ENCODE measurements around the gene PDE1A. TPM values are rescaled to one million over a fixed set of nuclear protein-coding genes. Genes with fewer than 3 reads are reported as not detected.

The PDE1A gene
- total RNA-seq, 4 donors from 2014 or later = 13.1 to 83.1 (median 27.3) TPM

DNA sequence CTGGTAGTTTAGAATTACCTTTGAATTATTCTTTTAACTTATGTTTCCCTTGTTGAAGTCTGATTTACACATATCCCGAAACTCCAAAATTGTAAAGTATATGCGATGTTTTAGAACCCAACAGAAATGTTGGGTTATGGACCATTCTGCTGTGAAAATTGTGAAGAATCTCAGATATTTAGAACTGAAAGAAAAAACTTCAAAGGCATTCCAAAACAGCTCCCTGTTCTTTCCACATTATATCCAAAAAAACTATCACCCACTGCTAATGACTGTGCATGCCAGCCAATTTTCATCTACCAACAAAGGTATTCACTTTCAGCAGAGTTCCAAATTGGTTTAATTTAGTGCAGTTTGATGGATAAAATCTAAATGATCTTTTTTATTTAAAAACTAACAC, 21.5 kb upstream of the PDE1A start:
- no peak for TF ChIP-seq POLR2A (IDR thresholded peaks at IDR 0.05)
- TF ChIP-seq, protein P1, sequence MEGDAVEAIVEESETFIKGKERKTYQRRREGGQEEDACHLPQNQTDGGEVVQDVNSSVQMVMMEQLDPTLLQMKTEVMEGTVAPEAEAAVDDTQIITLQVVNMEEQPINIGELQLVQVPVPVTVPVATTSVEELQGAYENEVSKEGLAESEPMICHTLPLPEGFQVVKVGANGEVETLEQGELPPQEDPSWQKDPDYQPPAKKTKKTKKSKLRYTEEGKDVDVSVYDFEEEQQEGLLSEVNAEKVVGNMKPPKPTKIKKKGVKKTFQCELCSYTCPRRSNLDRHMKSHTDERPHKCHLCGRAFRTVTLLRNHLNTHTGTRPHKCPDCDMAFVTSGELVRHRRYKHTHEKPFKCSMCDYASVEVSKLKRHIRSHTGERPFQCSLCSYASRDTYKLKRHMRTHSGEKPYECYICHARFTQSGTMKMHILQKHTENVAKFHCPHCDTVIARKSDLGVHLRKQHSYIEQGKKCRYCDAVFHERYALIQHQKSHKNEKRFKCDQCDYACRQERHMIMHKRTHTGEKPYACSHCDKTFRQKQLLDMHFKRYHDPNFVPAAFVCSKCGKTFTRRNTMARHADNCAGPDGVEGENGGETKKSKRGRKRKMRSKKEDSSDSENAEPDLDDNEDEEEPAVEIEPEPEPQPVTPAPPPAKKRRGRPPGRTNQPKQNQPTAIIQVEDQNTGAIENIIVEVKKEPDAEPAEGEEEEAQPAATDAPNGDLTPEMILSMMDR (IDR thresholded peaks at IDR 0.05) = no peak
- no peaks in the 10 kb centered on the region for H3K4me1 ChIP-seq
- no peaks in the 10 kb centered on the region for H3K36me3 ChIP-seq
- no peak for DNase-seq
- H3K27me3 ChIP-seq = no peaks in the 10 kb centered on the region
- H3K27ac ChIP-seq = no peak overlapping the region
- H3K9me3 ChIP-seq = no peaks in the 10 kb centered on the region
- H3K4me3 ChIP-seq = no peak overlapping the region
- intact Hi-C loops (cut with DNase I; ENCODE audit: low total_unique reads) = no loop called here

DNA sequence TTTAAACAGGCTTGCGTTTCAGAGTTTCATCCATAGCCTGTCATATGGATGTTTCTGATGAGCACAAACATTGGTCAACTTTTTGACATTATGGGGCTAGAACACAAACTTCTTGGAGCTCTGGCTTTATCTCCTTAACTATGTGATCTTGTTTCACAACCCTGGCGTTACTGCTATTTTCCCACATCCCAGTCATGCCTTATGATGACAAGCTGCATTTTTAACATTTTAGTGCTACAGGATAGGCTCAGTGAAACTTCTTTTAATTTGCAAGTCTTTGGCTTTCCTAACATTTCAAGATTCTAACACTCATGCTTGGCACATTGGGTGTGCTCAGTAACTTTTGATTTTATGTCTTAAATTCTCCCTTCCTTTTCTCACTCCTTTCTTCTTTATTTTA, 21.0 kb upstream of the PDE1A start:
- Histone ChIP-seq H3K9me3 (no peaks in the 10 kb centered on the region), H3K4me3 (no peak overlapping the region), H3K27me3 (no peaks in the 10 kb centered on the region), H3K27ac (no peak overlapping the region), H3K4me1 (no peaks in the 10 kb centered on the region), H3K36me3 (no peaks in the 10 kb centered on the region)
- no peak for DNase-seq
- intact Hi-C loops (cut with DNase I; ENCODE audit: low total_unique reads) = no loop called here
- TF ChIP-seq POLR2A (IDR thresholded peaks at IDR 0.05) = no peak
- TF ChIP-seq, protein P1 (IDR thresholded peaks at IDR 0.05) = no peak

DNA sequence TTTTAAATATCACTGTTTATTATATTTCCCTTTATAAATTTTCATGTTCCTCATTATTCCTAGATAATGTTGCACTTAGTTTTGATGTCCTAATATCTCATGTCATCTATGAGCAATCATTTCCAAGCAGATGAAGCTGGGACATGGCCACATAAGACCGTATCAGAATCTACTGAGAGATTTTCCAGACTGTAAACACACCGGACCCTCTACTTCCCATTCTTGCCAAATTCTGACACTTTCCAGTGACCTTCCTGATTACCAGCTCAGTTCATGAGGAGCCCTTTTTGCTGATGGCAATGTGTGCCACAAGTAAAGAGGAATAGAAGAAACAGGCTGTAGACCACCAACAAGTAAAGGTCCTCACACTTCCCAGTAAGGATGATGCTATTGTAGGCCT, 20.3 kb upstream of the PDE1A start:
- no peaks in the 10 kb centered on the region for H3K27me3 ChIP-seq
- no peak for DNase-seq
- H3K4me1 ChIP-seq = no peaks in the 10 kb centered on the region
- no peak overlapping the region for H3K4me3 ChIP-seq
- H3K27ac ChIP-seq = no peak overlapping the region
- TF ChIP-seq, protein P1 (IDR thresholded peaks at IDR 0.05) = no peak
- no peak for TF ChIP-seq POLR2A (IDR thresholded peaks at IDR 0.05)
- intact Hi-C loops (cut with DNase I; ENCODE audit: low total_unique reads) = no loop called here
- no peaks in the 10 kb centered on the region for H3K9me3 ChIP-seq
- H3K36me3 ChIP-seq = no peaks in the 10 kb centered on the region

DNA sequence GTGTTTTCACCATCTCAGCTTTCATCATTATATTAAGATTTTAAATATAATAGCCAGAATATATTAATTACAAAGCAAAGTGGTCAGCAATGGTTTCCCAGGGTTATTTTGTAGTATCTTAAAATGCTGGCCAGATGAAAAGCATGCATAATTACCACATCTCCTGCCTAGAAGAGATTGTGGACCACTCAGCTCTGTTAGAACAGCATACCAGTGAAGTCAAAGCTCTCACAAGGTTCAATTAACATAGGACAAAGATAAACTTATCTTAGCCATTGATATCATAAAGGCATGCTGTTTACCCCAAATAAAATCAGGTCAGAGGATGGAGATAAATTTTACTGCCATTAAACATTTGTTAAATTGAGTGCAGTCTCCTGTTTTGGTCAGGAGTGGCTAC, 19.3 kb upstream of the PDE1A start:
- Histone ChIP-seq H3K4me3 (no peak overlapping the region), H3K27me3 (no peaks in the 10 kb centered on the region), H3K36me3 (no peaks in the 10 kb centered on the region), H3K27ac (no peak overlapping the region), H3K4me1 (no peaks in the 10 kb centered on the region), H3K9me3 (no peaks in the 10 kb centered on the region)
- no peak for TF ChIP-seq POLR2A (IDR thresholded peaks at IDR 0.05)
- TF ChIP-seq, protein P1 (IDR thresholded peaks at IDR 0.05) = no peak
- DNase-seq = no peak
- intact Hi-C loops (cut with DNase I; ENCODE audit: low total_unique reads) = no loop called here

DNA sequence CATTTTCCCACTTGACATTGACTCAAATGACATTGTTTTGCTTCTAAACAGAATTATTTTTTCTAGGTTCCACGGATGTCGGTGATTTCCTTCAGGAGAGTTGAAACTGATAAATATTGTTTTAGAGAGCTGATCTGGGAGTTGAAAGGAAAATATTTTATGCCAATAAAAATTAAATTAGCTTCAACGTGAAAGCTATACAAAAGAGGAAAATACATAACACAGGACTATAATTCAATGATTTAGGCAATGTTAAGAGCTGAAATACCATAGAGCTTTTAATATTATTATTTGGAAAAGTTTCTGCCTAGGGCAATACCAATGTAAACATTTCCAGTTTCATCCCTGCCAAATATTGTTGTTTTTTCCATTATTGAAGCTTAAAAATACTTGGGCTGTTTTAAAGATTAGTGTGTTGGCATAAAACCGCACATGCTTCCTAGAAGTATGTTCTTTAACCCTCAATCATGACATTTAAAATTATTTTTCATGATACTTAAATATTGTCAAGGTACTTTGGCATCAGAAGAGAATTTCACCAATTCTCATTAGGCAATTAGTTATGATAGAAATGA, 18.6 kb upstream of the PDE1A start:
- Histone ChIP-seq H3K4me1 (no peaks in the 10 kb centered on the region), H3K9me3 (no peaks in the 10 kb centered on the region), H3K27ac (no peak overlapping the region), H3K27me3 (no peaks in the 10 kb centered on the region), H3K36me3 (no peaks in the 10 kb centered on the region), H3K4me3 (no peak overlapping the region)
- intact Hi-C loops (cut with DNase I; ENCODE audit: low total_unique reads) = no loop called here
- no peak for DNase-seq
- TF ChIP-seq POLR2A (IDR thresholded peaks at IDR 0.05) = no peak
- TF ChIP-seq, protein P1 (IDR thresholded peaks at IDR 0.05) = no peak

Measured in uterus (tissue), 4 donors.